H1 (cell line): ENCODE data around the gene HSPBAP1. TPM values are rescaled to one million over a fixed set of nuclear protein-coding genes. Genes with fewer than 3 reads are reported as not detected.

Source experiments
- BCL11A ChIP-seq, 2 experiments: IDR thresholded peaks; one replicate each; pipeline ENCODE4 v1.6.1; 2011; ENCODE audit warnings: low read depth in 2 of 2, low read length in 2 of 2, mild to moderate bottlenecking in 2 of 2
- HDAC2 ChIP-seq, 2 experiments: fragments of 300-600 bp in 1 of 2; sonication (generic) in 1 of 2; IDR thresholded peaks; 2 replicates each; pipeline ENCODE4 v1.6.1; 2011 to 2012; ENCODE audit warnings: low read depth in 2 of 2, low read length in 2 of 2, mild to moderate bottlenecking in 2 of 2, moderate library complexity in 2 of 2, borderline replicate concordance in 1 of 2, inconsistent platforms in 1 of 2
- JUN ChIP-seq: IDR thresholded peaks from 2 replicates; pipeline ENCODE4 v1.6.1; 2011; ENCODE audit warnings: low read depth, mild to moderate bottlenecking, improper control_type of control experiment, low read length
- KDM5A ChIP-seq: fragments of 200-600 bp; IDR thresholded peaks from 2 replicates; pipeline ENCODE4 v1.7.1; 2012; ENCODE audit warnings: mild to moderate bottlenecking, low read length, inconsistent platforms, mixed read lengths
- MAFK ChIP-seq: IDR thresholded peaks from 2 replicates; pipeline ENCODE4 v1.6.1; 2012; ENCODE audit warnings: low read depth, mild to moderate bottlenecking, improper control_type of control experiment, low read length
- YY1 ChIP-seq: IDR thresholded peaks from 2 replicates; pipeline ENCODE4 v1.6.1; 2011; ENCODE audit warnings: low read depth, mild to moderate bottlenecking, low read length
- polyA plus RNA-seq, 7 experiments: library from polyadenylated mRNA; depleted of rRNA in 3 of 7; stranded (reverse) in 5 of 7; unstranded in 2 of 7; fragments of >200 nt in 5 of 7; fragments of 200-250 nt in 2 of 7; gene quantifications; 1 replicate in 5 of 7; 2 replicates in 1 of 7; 4 replicates in 1 of 7; pipeline versions ENCODE4 v1.2.1 to v1.2.3, GENCODE V29; 2011 to 2013; ENCODE audit warnings: missing spikeins in 2 of 7, mixed read lengths in 2 of 7
- total RNA-seq: library from RNA; stranded (reverse); fragmentation: NEBNext Ultra II Directional; extraction: Animal tissue kit (Norgen Biotek cat#: 25700); gene quantifications from 2 replicates; pipeline ENCODE4 v1.2.1, GENCODE V29; 2021

HSPBAP1 gene
- total and polyA plus RNA-seq, 2 of the 8 experiments (the other 6 are each of a cell fraction or from before 2014, with no cell fraction given), result 7.5 to 8.3 TPM

DNA sequence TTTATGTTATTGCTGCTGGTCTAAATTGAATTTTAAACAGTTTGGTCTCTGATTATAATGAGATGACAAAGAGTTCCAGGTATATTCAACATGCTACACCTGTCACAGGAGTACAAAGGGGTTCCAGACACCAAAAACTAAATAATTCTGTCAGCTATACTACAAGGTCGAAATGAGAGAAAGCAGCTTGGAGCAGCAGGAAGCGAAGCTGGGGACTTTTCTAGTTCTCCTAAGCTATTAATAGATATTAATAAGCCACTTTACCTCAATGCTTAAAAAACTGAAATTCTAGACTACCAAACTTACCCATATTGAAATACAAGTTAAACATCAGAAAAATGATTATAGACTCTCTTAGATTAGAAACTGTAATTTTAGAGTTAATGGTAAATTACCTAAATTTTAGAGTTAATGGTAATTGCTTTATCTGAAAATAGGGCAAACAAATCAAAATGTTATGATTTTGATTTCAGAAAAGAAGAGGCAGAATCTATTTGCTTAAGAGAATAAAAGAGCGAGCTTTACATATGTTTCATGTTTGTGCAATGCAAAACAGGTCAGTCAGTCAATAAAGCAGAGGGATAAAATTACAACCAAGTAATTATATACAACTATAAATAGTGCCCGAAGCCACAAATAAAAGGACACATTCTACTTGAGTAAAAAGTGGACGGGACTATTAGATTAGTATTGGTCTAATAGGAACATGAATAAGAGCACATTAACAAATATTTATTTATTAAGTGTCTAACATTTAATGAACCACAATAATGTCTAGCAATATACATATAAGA, 16.8 kb downstream of the HSPBAP1 start (continued):
- TF ChIP-seq YY1 (no peak), JUN (no peak), BCL11A (IDR thresholded peaks at IDR 0.05; ENCODE audit: low read depth in 2 of 2, low read length in 2 of 2) (no peak), KDM5A (no peak), MAFK (no peak), HDAC2 (IDR thresholded peaks at IDR 0.05; ENCODE audit: borderline replicate concordance in 1 of 2, low read depth in 2 of 2, low read length in 2 of 2) (no peak)
